Activated naive CD4-positive, alpha-beta T cell treated with anti-CD3 and anti-CD28 coated beads for 36 hours (primary cell): ENCODE measurements around the gene KIF26B. TPM values are rescaled to one million over a fixed set of nuclear protein-coding genes. Genes with fewer than 3 reads are reported as not detected.
"Not testable (repeated sequence)": the region's sequence is repeated elsewhere in the genome, so short reads cannot be mapped to it uniquely, and the experiment has no call there.

Experiments
- CTCF ChIA-PET: fragments of 350-600 bp; sonication (Branson Sonifier 250); formaldehyde crosslinking; loops from one replicate; lab custom pipeline; 2021; ENCODE audit warnings: antibody characterized with exemption; lab: Charles Lee
- DNase-seq: peaks from one replicate; pipeline ENCODE4 v3.0.0-alpha.2; 2020
- H3K27ac Mint-ChIP-seq: one replicate; pipeline ENCODE4 v1.8.0; 2021; ENCODE audit warnings: mild to moderate bottlenecking, mixed read lengths
- H3K27me3 Mint-ChIP-seq: one replicate; pipeline ENCODE4 v1.8.0; 2021; ENCODE audit warnings: low read depth, mixed read lengths
- H3K36me3 Mint-ChIP-seq: one replicate; pipeline ENCODE4 v1.8.0; 2021; ENCODE audit warnings: low read depth, mixed read lengths
- H3K4me1 Mint-ChIP-seq: one replicate; pipeline ENCODE4 v1.8.0; 2021; ENCODE audit warnings: low read depth, mixed read lengths
- H3K4me3 Mint-ChIP-seq: one replicate; pipeline ENCODE4 v1.8.0; 2021; ENCODE audit warnings: mild to moderate bottlenecking, moderate library complexity, mixed read lengths
- H3K9me3 Mint-ChIP-seq: one replicate; pipeline ENCODE4 v1.8.0; 2021; ENCODE audit warnings: mixed read lengths
- intact Hi-C: fragments of 100-400 bp; cut with micrococcal nuclease; formaldehyde crosslinking; loops from one replicate; pipeline ENCODE4 v1.15.1; 2023
- total RNA-seq, 2 experiments: library from RNA; stranded (reverse); gene quantifications; one replicate each; pipeline ENCODE4 v1.2.3, GENCODE V29; 2021

Gene KIF26B
- total RNA-seq, 2 experiments from 2014 or later: 0.05 TPM; not detected in 1

- Mint-ChIP-seq H3K36me3 (no peaks in the 10 kb centered on the region), H3K4me3 (no peak overlapping the region), H3K9me3 (no peaks in the 10 kb centered on the region), H3K4me1 (no peaks in the 10 kb centered on the region), H3K27ac (no peak overlapping the region), H3K27me3 (no peaks in the 10 kb centered on the region)
- intact Hi-C loops: no loop called here
- no peak for DNase-seq
- CTCF ChIA-PET: no interaction called here
Measured at GRCh38 chr1:245118806-245119205, 36.0 kb upstream of the KIF26B start.

GRCh38 chr1:245121523-245121922, 33.3 kb upstream of the KIF26B start:
- Mint-ChIP-seq H3K4me1 (no peaks in the 10 kb centered on the region), H3K9me3 (no peaks in the 10 kb centered on the region), H3K36me3 (no peaks in the 10 kb centered on the region), H3K27me3 (no peaks in the 10 kb centered on the region), H3K27ac (no peak overlapping the region), H3K4me3 (no peak overlapping the region)
- intact Hi-C loops: no loop called here
- no peak for DNase-seq
- CTCF ChIA-PET: no interaction called here

- no peaks in the 10 kb centered on the region for H3K9me3 Mint-ChIP-seq
- peaks cover 7% of the 10 kb centered on the region for H3K27me3 Mint-ChIP-seq
- no peak overlapping the region for H3K27ac Mint-ChIP-seq
- no peak for DNase-seq
- no peak overlapping the region for H3K4me3 Mint-ChIP-seq
- H3K36me3 Mint-ChIP-seq: no peaks in the 10 kb centered on the region
- no peaks in the 10 kb centered on the region for H3K4me1 Mint-ChIP-seq
- CTCF ChIA-PET: no interaction called here
- intact Hi-C loops: no loop called here
Measured at GRCh38 chr1:245124241-245124640, 30.5 kb upstream of the KIF26B start.

- Mint-ChIP-seq H3K9me3 (no peaks in the 10 kb centered on the region), H3K27me3 (peaks cover 9% of the 10 kb centered on the region), H3K36me3 (no peaks in the 10 kb centered on the region), H3K27ac (no peak overlapping the region), H3K4me3 (no peak overlapping the region), H3K4me1 (no peaks in the 10 kb centered on the region)
- intact Hi-C loops: no loop called here
- DNase-seq: no peak
- CTCF ChIA-PET: no interaction called here
Measured at GRCh38 chr1:245124644-245125043, 30.1 kb upstream of the KIF26B start.

GRCh38 chr1:245126530-245126929, 28.3 kb upstream of the KIF26B start:
- DNase-seq: no peak
- H3K4me1 Mint-ChIP-seq: no peaks in the 10 kb centered on the region
- H3K27ac Mint-ChIP-seq: no peak overlapping the region
- no peaks in the 10 kb centered on the region for H3K36me3 Mint-ChIP-seq
- no peaks in the 10 kb centered on the region for H3K9me3 Mint-ChIP-seq
- CTCF ChIA-PET: no interaction called here
- no peak overlapping the region for H3K4me3 Mint-ChIP-seq
- peaks cover 21% of the 10 kb centered on the region for H3K27me3 Mint-ChIP-seq
- intact Hi-C loops: no loop called here

GRCh38 chr1:245128381-245129101, 26.2 kb upstream of the KIF26B start:
- H3K9me3 Mint-ChIP-seq: no peaks in the 10 kb centered on the region
- H3K27ac Mint-ChIP-seq: no peak overlapping the region
- CTCF ChIA-PET: no interaction called here
- DNase-seq: no peak
- H3K4me1 Mint-ChIP-seq: no peaks in the 10 kb centered on the region
- H3K36me3 Mint-ChIP-seq: no peaks in the 10 kb centered on the region
- intact Hi-C loops: no loop called here
- peaks cover 33% of the 10 kb centered on the region for H3K27me3 Mint-ChIP-seq
- H3K4me3 Mint-ChIP-seq: no peak overlapping the region

- DNase-seq: no peak
- Mint-ChIP-seq H3K27ac (no peak overlapping the region), H3K9me3 (no peaks in the 10 kb centered on the region), H3K4me3 (no peak overlapping the region), H3K36me3 (no peaks in the 10 kb centered on the region), H3K27me3 (peaks cover 33% of the 10 kb centered on the region), H3K4me1 (no peaks in the 10 kb centered on the region)
- CTCF ChIA-PET: no interaction called here
- intact Hi-C loops: no loop called here
Measured at GRCh38 chr1:245129319-245130240, 25.2 kb upstream of the KIF26B start.

GRCh38 chr1:245130281-245131025, 24.3 kb upstream of the KIF26B start:
- H3K9me3 Mint-ChIP-seq, H3K4me1 Mint-ChIP-seq, H3K36me3 Mint-ChIP-seq, CTCF ChIA-PET, H3K4me3 Mint-ChIP-seq, H3K27ac Mint-ChIP-seq, DNase-seq, intact Hi-C loops: not testable (repeated sequence)
- peaks cover 33% of the 10 kb centered on the region for H3K27me3 Mint-ChIP-seq

GRCh38 chr1:245131026-245131393, 23.8 kb upstream of the KIF26B start:
- Mint-ChIP-seq H3K27ac (no peak overlapping the region), H3K27me3 (peaks cover 33% of the 10 kb centered on the region), H3K4me1 (no peaks in the 10 kb centered on the region), H3K4me3 (no peak overlapping the region), H3K36me3 (no peaks in the 10 kb centered on the region), H3K9me3 (no peaks in the 10 kb centered on the region)
- CTCF ChIA-PET: no interaction called here
- intact Hi-C loops: no loop called here
- DNase-seq: no peak

- DNase-seq: no peak
- no peak overlapping the region for H3K4me3 Mint-ChIP-seq
- H3K9me3 Mint-ChIP-seq: no peaks in the 10 kb centered on the region
- CTCF ChIA-PET: no interaction called here
- no peak overlapping the region for H3K27ac Mint-ChIP-seq
- intact Hi-C loops: no loop called here
- peaks cover 39% of the 10 kb centered on the region for H3K27me3 Mint-ChIP-seq
- no peaks in the 10 kb centered on the region for H3K4me1 Mint-ChIP-seq
- H3K36me3 Mint-ChIP-seq: no peaks in the 10 kb centered on the region
Measured at GRCh38 chr1:245132771-245133170, 22.0 kb upstream of the KIF26B start.

- H3K27me3 Mint-ChIP-seq: peaks cover 42% of the 10 kb centered on the region
- no peak overlapping the region for H3K4me3 Mint-ChIP-seq
- no peaks in the 10 kb centered on the region for H3K4me1 Mint-ChIP-seq
- intact Hi-C loops: no loop called here
- no peak overlapping the region for H3K27ac Mint-ChIP-seq
- no peaks in the 10 kb centered on the region for H3K9me3 Mint-ChIP-seq
- CTCF ChIA-PET: no interaction called here
- no peaks in the 10 kb centered on the region for H3K36me3 Mint-ChIP-seq
- no peak for DNase-seq
Measured at GRCh38 chr1:245133995-245134715, 20.6 kb upstream of the KIF26B start.
